8988T (cell line): ENCODE results near the gene EYA2.

Experiments used
- DNase-seq: peaks from one replicate; pipeline ENCODE4 v3.0.0; 2011

Gene EYA2

GRCh38 chr20:47079047-47079446 lies 184.4 kb downstream of the EYA2 start:
- DNase-seq: no peak

GRCh38 chr20:47080365-47080764 lies 185.7 kb downstream of the EYA2 start:
- DNase-seq: no peak

- no peak for DNase-seq
Observed at GRCh38 chr20:47086316-47086715, 191.7 kb downstream of the EYA2 start.

GRCh38 chr20:47088335-47088734 lies 193.7 kb downstream of the EYA2 start:
- no peak for DNase-seq

- DNase-seq: no peak
Observed at GRCh38 chr20:47089151-47089550, 194.5 kb downstream of the EYA2 start.

GRCh38 chr20:47090835-47091234 lies 196.2 kb downstream of the EYA2 start:
- DNase-seq: no peak

GRCh38 chr20:47093320-47093966 lies 198.8 kb downstream of the EYA2 start:
- DNase-seq: no peak

- DNase-seq: no peak
Observed at GRCh38 chr20:47095690-47096089, 201.0 kb downstream of the EYA2 start.

GRCh38 chr20:47097691-47098622 lies 203.3 kb downstream of the EYA2 start:
- DNase-seq: no peak

GRCh38 chr20:47099093-47099492 lies 204.4 kb downstream of the EYA2 start:
- DNase-seq: no peak

GRCh38 chr20:47099825-47100441 lies 205.3 kb downstream of the EYA2 start:
- DNase-seq: no peak

GRCh38 chr20:47102629-47103028 lies 208.0 kb downstream of the EYA2 start:
- DNase-seq: no peak

- no peak for DNase-seq
Observed at GRCh38 chr20:47106786-47107185, 212.1 kb downstream of the EYA2 start.

GRCh38 chr20:47108994-47109393 lies 214.4 kb downstream of the EYA2 start:
- no peak for DNase-seq

- DNase-seq: no peak
Observed at GRCh38 chr20:47110819-47111218, 216.2 kb downstream of the EYA2 start.

GRCh38 chr20:47111576-47111975 lies 216.9 kb downstream of the EYA2 start:
- no peak for DNase-seq

- DNase-seq: no peak
Observed at GRCh38 chr20:47113362-47114109, 218.9 kb downstream of the EYA2 start.

- no peak for DNase-seq
Observed at GRCh38 chr20:47115694-47116093, 221.1 kb downstream of the EYA2 start.

GRCh38 chr20:47117371-47117770 lies 222.7 kb downstream of the EYA2 start:
- no peak for DNase-seq

GRCh38 chr20:47117773-47118172 lies 223.1 kb downstream of the EYA2 start:
- DNase-seq: no peak

GRCh38 chr20:47118206-47118605 lies 223.6 kb downstream of the EYA2 start:
- DNase-seq: no peak

GRCh38 chr20:47118641-47119040 lies 224.0 kb downstream of the EYA2 start:
- DNase-seq: no peak

- no peak for DNase-seq
Observed at GRCh38 chr20:47120346-47120936, 225.8 kb downstream of the EYA2 start.
